Forelimb muscle (tissue), 1 donor: ENCODE results near the gene DGKE. TPM values are rescaled to one million over a fixed set of nuclear protein-coding genes. Genes with fewer than 3 reads are reported as not detected.

Experiments
- DNase-seq: peaks from one replicate; pipeline ENCODE4 v3.0.0-alpha.2; 2013; ENCODE audit warnings: low read depth
- polyA plus RNA-seq: library from polyadenylated mRNA; unstranded; fragments of 120-200 nt; gene quantifications from one replicate; pipeline ENCODE4 v1.2.1, GENCODE V29; 2013; ENCODE audit not compliant: insufficient read length

DGKE gene
- polyA plus RNA-seq, 1 donor, result 4.7 TPM

- no peak for DNase-seq
These were observed 80.1 kb downstream of the DGKE start, which contains the start of gene TRIM25 for GRCh38 chr17:56913867-56914580. Gene TRIM25, minus strand, starts transcription at chr17:56914049. Its CDS starts 61 bp downstream, at chr17:56913988.

- no peak for DNase-seq
These were observed 80.8 kb downstream of the DGKE start for GRCh38 chr17:56914581-56915273.

GRCh38 chr17:56917559-56918296, 83.8 kb downstream of the DGKE start:
- DNase-seq, result no peak

- no peak for DNase-seq
These were observed 85.0 kb downstream of the DGKE start for GRCh38 chr17:56918916-56919315.

Other genes with a start within 250 kb of the DGKE start
- 5.1 TPM for gene NOG, start 240.5 kb upstream of the DGKE start, polyA plus RNA-seq
- gene C17orf67, start 231 bp upstream of the DGKE start, polyA plus RNA-seq, result 1.5 TPM
- 11.5 TPM for gene TRIM25, start 79.9 kb downstream of the DGKE start, polyA plus RNA-seq
- 16.3 TPM for gene COIL, start 126.9 kb downstream of the DGKE start, polyA plus RNA-seq
- 15.9 TPM for gene SCPEP1, start 144.0 kb downstream of the DGKE start, polyA plus RNA-seq